KMS-11 (cell line): ENCODE measurements around the gene MAPKAP1.

Experiments used
- H2AFZ ChIP-seq: fragments of 200-600 bp; sonication (generic); 2 replicates; pipeline ENCODE4 v1.6.1; 2016; ENCODE audit warnings: antibody characterized with exemption, mixed run types, low read depth
- H3K27ac ChIP-seq: fragments of 200-600 bp; sonication (generic); 2 replicates; pipeline ENCODE4 v1.6.1; 2016; ENCODE audit warnings: mild to moderate bottlenecking, mixed run types
- H3K27me3 ChIP-seq: fragments of 200-600 bp; sonication (generic); 2 replicates; pipeline ENCODE4 v1.6.1; 2017; ENCODE audit warnings: mild to moderate bottlenecking, low read depth, mixed run types, moderate library complexity; ENCODE audit not compliant: insufficient read depth
- H3K36me3 ChIP-seq: fragments of 200-600 bp; sonication (generic); 2 replicates; pipeline ENCODE4 v1.6.1; 2017; ENCODE audit warnings: mild to moderate bottlenecking, mixed run types; ENCODE audit not compliant: insufficient read depth
- H3K4me1 ChIP-seq: fragments of 200-600 bp; sonication (generic); 2 replicates; pipeline ENCODE4 v1.6.1; 2016; ENCODE audit warnings: mild to moderate bottlenecking, low read depth, mixed run types; ENCODE audit not compliant: poor library complexity, severe bottlenecking
- H3K4me2 ChIP-seq: fragments of 200-600 bp; sonication (generic); 2 replicates; pipeline ENCODE4 v1.7.0; 2016; ENCODE audit warnings: mild to moderate bottlenecking, mixed run types
- H3K4me3 ChIP-seq: fragments of 200-600 bp; sonication (generic); IDR thresholded peaks from 2 replicates; pipeline ENCODE4 v1.6.1; 2017; ENCODE audit warnings: low read depth, low read length, mixed read lengths; ENCODE audit not compliant: insufficient read depth
- H3K79me2 ChIP-seq: fragments of 200-600 bp; sonication (generic); 2 replicates; pipeline ENCODE4 v1.6.1; 2016; ENCODE audit warnings: low read depth, mixed run types; ENCODE audit not compliant: insufficient read depth
- H3K9ac ChIP-seq: fragments of 200-600 bp; sonication (generic); 2 replicates; pipeline ENCODE4 v1.6.1; 2016; ENCODE audit warnings: mild to moderate bottlenecking, mixed run types
- H4K20me1 ChIP-seq: fragments of 200-600 bp; sonication (generic); 2 replicates; pipeline ENCODE4 v1.6.1; 2016; ENCODE audit warnings: mild to moderate bottlenecking, mixed run types; ENCODE audit not compliant: insufficient read depth
- CTCF ChIP-seq: fragments of 200-600 bp; sonication (generic); conservative IDR thresholded peaks from 2 replicates; pipeline ENCODE4 v1.6.1; 2017; ENCODE audit warnings: low read depth, mild to moderate bottlenecking, antibody characterized with exemption, low read length, moderate library complexity, mixed read lengths

Gene MAPKAP1

DNA sequence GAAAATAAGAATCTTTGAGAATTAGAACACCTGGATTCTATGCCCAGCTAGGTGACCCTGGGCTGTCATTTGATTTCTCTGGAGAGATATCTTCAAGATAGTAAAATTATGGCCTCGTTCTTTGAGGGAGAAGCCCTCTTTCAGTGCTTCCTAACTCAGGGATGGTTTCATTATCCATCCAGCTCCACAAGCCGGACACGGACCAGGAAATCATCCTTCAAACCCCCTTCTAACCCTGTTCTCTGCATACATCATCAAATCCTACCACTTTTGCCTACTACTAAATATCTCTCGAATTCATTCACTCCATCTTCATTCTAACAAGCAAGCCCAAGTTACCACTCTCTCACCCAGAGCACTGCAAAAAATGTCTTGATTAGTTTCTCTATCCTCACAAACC is 57.2 kb downstream of the MAPKAP1 start:
- no peaks in the 10 kb centered on the region for H3K27me3 ChIP-seq
- H3K36me3 ChIP-seq = no peaks in the 10 kb centered on the region
- H2AFZ ChIP-seq = no peak overlapping the region
- H3K4me3 ChIP-seq = no peak overlapping the region
- H4K20me1 ChIP-seq = peaks cover 7% of the 10 kb centered on the region
- H3K27ac ChIP-seq = no peak overlapping the region
- peaks cover 42% of the 10 kb centered on the region for H3K4me1 ChIP-seq
- peaks cover 5% of the 10 kb centered on the region; the same call in 1 of the 2 replicates for H3K79me2 ChIP-seq
- no peak overlapping the region for H3K4me2 ChIP-seq
- no peak for TF ChIP-seq CTCF
- H3K9ac ChIP-seq = no peak overlapping the region

DNA sequence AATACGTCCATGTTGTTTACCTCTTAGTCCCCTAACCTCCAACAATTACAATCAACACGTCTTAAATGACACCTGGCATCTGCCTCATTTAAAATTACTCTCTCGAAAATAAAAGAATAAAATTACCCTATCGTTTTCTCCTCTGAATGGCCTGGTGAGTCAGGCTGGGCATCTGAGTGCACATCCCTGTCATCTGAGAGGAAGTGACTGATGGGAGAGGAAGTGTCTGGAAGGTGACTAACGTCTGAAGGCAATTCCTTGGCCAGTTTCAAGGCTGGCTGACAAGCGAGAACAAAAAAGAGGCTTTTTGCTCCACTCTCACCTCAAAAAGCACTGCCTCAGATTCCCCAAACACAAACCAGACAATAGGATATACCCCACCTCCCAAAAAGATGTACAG is 57.7 kb downstream of the MAPKAP1 start:
- no peak for TF ChIP-seq CTCF
- Histone ChIP-seq H3K79me2 (peaks cover 10% of the 10 kb centered on the region; the same call in 1 of the 2 replicates), H3K4me1 (peaks cover 48% of the 10 kb centered on the region), H4K20me1 (peaks cover 7% of the 10 kb centered on the region), H3K4me2 (no peak overlapping the region), H3K9ac (no peak overlapping the region), H2AFZ (no peak overlapping the region), H3K4me3 (no peak overlapping the region), H3K27me3 (no peaks in the 10 kb centered on the region), H3K36me3 (no peaks in the 10 kb centered on the region), H3K27ac (no peak overlapping the region)

GRCh38 chr9:125648294-125648693 is 58.7 kb downstream of the MAPKAP1 start:
- Histone ChIP-seq H3K79me2 (peaks cover 21% of the 10 kb centered on the region; the same call in 1 of the 2 replicates), H4K20me1 (peaks cover 7% of the 10 kb centered on the region), H3K4me3 (no peak overlapping the region), H3K9ac (no peak overlapping the region), H2AFZ (no peak overlapping the region), H3K4me1 (peaks cover 50% of the 10 kb centered on the region), H3K4me2 (no peak overlapping the region), H3K27me3 (no peaks in the 10 kb centered on the region), H3K27ac (no peak overlapping the region), H3K36me3 (no peaks in the 10 kb centered on the region)
- TF ChIP-seq CTCF = no peak

GRCh38 chr9:125646621-125647100 is 60.3 kb downstream of the MAPKAP1 start:
- peaks cover 7% of the 10 kb centered on the region for H4K20me1 ChIP-seq
- peak overlapping the region; percentile 44 for H3K27ac ChIP-seq
- no peak for TF ChIP-seq CTCF
- peaks cover 50% of the 10 kb centered on the region for H3K4me1 ChIP-seq
- H3K4me2 ChIP-seq = peak overlapping the region; percentile 85
- peak overlapping the region; percentile 2; the same call in 1 of the 2 replicates for H3K9ac ChIP-seq
- H3K36me3 ChIP-seq = no peaks in the 10 kb centered on the region
- no peaks in the 10 kb centered on the region for H3K27me3 ChIP-seq
- H3K79me2 ChIP-seq = peaks cover 21% of the 10 kb centered on the region; the same call in 1 of the 2 replicates
- H2AFZ ChIP-seq = no peak overlapping the region
- H3K4me3 ChIP-seq = no peak overlapping the region
